ENCODE measurements around the gene CLCN2. TPM values are rescaled to one million over a fixed set of nuclear protein-coding genes. Genes with fewer than 3 reads are reported as not detected.

CLCN2 gene
- total and polyA plus RNA-seq, 2 of the 8 experiments (the other 6 are each of a cell fraction or from before 2014, with no cell fraction given), result 13.7 to 16.1 TPM

- Histone ChIP-seq H2BK5ac (ENCODE audit: low read depth, low read length) (no peak overlapping the region), H3K56ac (replicated peaks; ENCODE audit: insufficient read length, low read depth, low read length) (no peak overlapping the region), H2BK20ac (ENCODE audit: low read length) (no peak overlapping the region), H4K8ac (ENCODE audit: extremely low read depth, insufficient read depth, low read length) (no peak overlapping the region), H2AFZ (ENCODE audit: low read length) (no peak overlapping the region), H3K4me1 (replicated peaks in 1 of 4; ENCODE audit: control insufficient read depth in 3 of 4, insufficient read depth in 4 of 4, low read length in 3 of 4) (peaks cover 0 to 7% (median 2%) of the 10 kb centered on the region in 4 experiments; a peak in 4 of 7 replicates), H2BK120ac (replicated peaks; ENCODE audit: low read depth, low read length) (no peak overlapping the region), H4K91ac (replicated peaks; ENCODE audit: insufficient read length, low read length) (no peak overlapping the region), H3K4me3 (ENCODE audit: extremely low read depth in 1 of 4, insufficient read depth in 2 of 4, low read depth in 3 of 4, low read length in 4 of 4) (no peak overlapping the region), H2AK5ac (ENCODE audit: low read depth, low read length) (no peak overlapping the region), H2BK15ac (ENCODE audit: low read length) (no peak overlapping the region), H4K5ac (ENCODE audit: insufficient read length, low read depth, low read length) (no peak overlapping the region), H3K9ac (replicated peaks in 1 of 4; ENCODE audit: extremely low read depth in 1 of 4, low read depth in 3 of 4, low read length in 3 of 4) (no peak overlapping the region), H3K4ac (replicated peaks; ENCODE audit: insufficient read length, low read depth, low read length) (no peak overlapping the region), H2BK12ac (ENCODE audit: low read depth, low read length) (no peak overlapping the region), H3K4me2 (ENCODE audit: insufficient read depth in 1 of 2, low read depth in 2 of 2, low read length in 2 of 2) (no peak overlapping the region), H3K18ac (ENCODE audit: extremely low read depth, low read length) (no peak overlapping the region), H3K9me3 (ENCODE audit: insufficient read depth in 2 of 2, low read depth in 1 of 2, low read length in 1 of 2) (no peaks in the 10 kb centered on the region), H3K23me2 (ENCODE audit: low read depth, low read length) (peaks cover 10% of the 10 kb centered on the region), H3K79me2 (ENCODE audit: control insufficient read depth in 1 of 2, insufficient read depth in 2 of 2, low read length in 2 of 2) (peaks cover 8 to 17% of the 10 kb centered on the region in 2 experiments), H3K23ac (ENCODE audit: insufficient read length) (no peak overlapping the region), H3K27ac (ENCODE audit: low read depth, low read length) (no peak overlapping the region), H3K14ac (ENCODE audit: insufficient read length) (no peak overlapping the region), H3K27me3 (replicated peaks in 1 of 4; ENCODE audit: control insufficient read depth in 3 of 4, extremely low read depth in 1 of 4, insufficient read depth in 3 of 4, low read length in 3 of 4) (no peaks in the 10 kb centered on the region), H4K20me1 (replicated peaks in 1 of 2; ENCODE audit: control insufficient read depth in 1 of 2, insufficient read depth in 2 of 2, low read length in 2 of 2) (peaks cover 0 to 6% of the 10 kb centered on the region in 2 experiments), H3K79me1 (ENCODE audit: low read depth, low read length) (peaks cover 8% of the 10 kb centered on the region; the same call in 1 of the 2 replicates), H3K36me3 (ENCODE audit: control insufficient read depth in 2 of 4, insufficient read depth in 4 of 4, low read length in 3 of 4) (peaks cover 5 to 15% (median 11%) of the 10 kb centered on the region in 4 experiments)
- DNase-seq (ENCODE audit: low read depth in 1 of 2, low spot score in 2 of 2) (no peak), FAIRE-seq (no peak)
- 88% methylated on average over 6 of the region's 7 CpGs; no CpG with 5 or more reads in 1 of the 2 experiments for WGBS, 2 experiments (ENCODE audit: extremely low coverage in 1 of 2, insufficient coverage in 1 of 2, insufficient read length in 1 of 2, insufficient replicate concordance in 2 of 2, low coverage in 1 of 2, low lambda C conversion rate in 2 of 2, missing lambda C conversion rate in 1 of 2)
- POLR2A ChIA-PET (ENCODE audit: partially characterized antibody), result interaction anchor here (1.5 kb wide), 1 partner anchor 66 kb away, joined by 3 read pairs; no protein-coding TSS in a partner anchor
- CTCF ChIA-PET (ENCODE audit: partially characterized antibody), result interaction anchor here (0.6 to 8.3 kb wide), 2 partner anchors 70 to 451 kb away, joined by 3 to 52 read pairs; partner anchors contain the start of gene VWA5B2
- no peak for TF ChIP-seq RXRA (IDR thresholded peaks at IDR 0.05; ENCODE audit: insufficient read depth, low read depth, low read length)
- TF ChIP-seq SUZ12 (IDR thresholded peaks at IDR 0.05; ENCODE audit: low read length), result no peak
- no peak for TF ChIP-seq CEBPB (IDR thresholded peaks at IDR 0.05; ENCODE audit: low read depth, low read length)
- TF ChIP-seq CTCF (IDR thresholded peaks at IDR 0.05; ENCODE audit: control extremely low read depth in 1 of 3, insufficient read depth in 1 of 3, low read depth in 1 of 3, low read length in 3 of 3), result no peak
- TF ChIP-seq KDM5A (IDR thresholded peaks at IDR 0.05; ENCODE audit: low read length), result no peak
- no peak for TF ChIP-seq KDM1A (IDR thresholded peaks at IDR 0.05; ENCODE audit: borderline replicate concordance, low read length)
- no peak for TF ChIP-seq EZH2 (IDR thresholded peaks at IDR 0.05; ENCODE audit: low read depth, low read length, severe bottlenecking)
- no peak for TF ChIP-seq NRF1 (IDR thresholded peaks at IDR 0.05; ENCODE audit: low read depth, low read length)
- TF ChIP-seq CREB1 (IDR thresholded peaks at IDR 0.05), result no peak
- TF ChIP-seq TCF12 (IDR thresholded peaks at IDR 0.05; ENCODE audit: low read depth, low read length), result no peak
Observed at GRCh38 chr3:184296616-184297015, 64.8 kb downstream of the CLCN2 start.
